Osteocyte (in vitro differentiated cells): ENCODE data around the gene VPS8. TPM values are rescaled to one million over a fixed set of nuclear protein-coding genes. Genes with fewer than 3 reads are reported as not detected.
"Not testable (repeated sequence)": the region's sequence is repeated elsewhere in the genome, so short reads cannot be mapped to it uniquely, and the experiment has no call there.

Experiments
- DNase-seq: peaks from one replicate; pipeline ENCODE4 v3.0.0; 2021; ENCODE audit warnings: mixed read lengths; ENCODE audit not compliant: unreplicated experiment; ENCODE audit errors: extremely low spot score
- H3K27ac Mint-ChIP-seq: one replicate; pipeline ENCODE4 v1.8.0; 2021; ENCODE audit warnings: mild to moderate bottlenecking, mixed read lengths; ENCODE audit not compliant: unreplicated experiment
- H3K27me3 Mint-ChIP-seq: one replicate; pipeline ENCODE4 v1.8.0; 2021; ENCODE audit warnings: mixed read lengths; ENCODE audit not compliant: unreplicated experiment
- H3K36me3 Mint-ChIP-seq: one replicate; pipeline ENCODE4 v1.8.0; 2021; ENCODE audit warnings: mixed read lengths; ENCODE audit not compliant: unreplicated experiment
- H3K4me1 Mint-ChIP-seq: one replicate; pipeline ENCODE4 v1.8.0; 2021; ENCODE audit warnings: mixed read lengths; ENCODE audit not compliant: unreplicated experiment
- H3K4me3 Mint-ChIP-seq: one replicate; pipeline ENCODE4 v1.8.0; 2021; ENCODE audit warnings: mild to moderate bottlenecking, moderate library complexity, mixed read lengths; ENCODE audit not compliant: unreplicated experiment
- H3K9me3 Mint-ChIP-seq: one replicate; pipeline ENCODE4 v1.8.0; 2021; ENCODE audit warnings: mixed read lengths; ENCODE audit not compliant: unreplicated experiment
- total RNA-seq: library from RNA; stranded (reverse); gene quantifications from 2 replicates; pipeline ENCODE4 v1.2.1, GENCODE V29; 2021
- TF ChIP-seq, protein P1 (sequence below): fragments of 200-600 bp; sonication (generic); IDR thresholded peaks from 2 replicates; pipeline ENCODE4 v1.5.0; 2021; ENCODE audit warnings: antibody characterized with exemption, mild to moderate bottlenecking, moderate library complexity

Gene VPS8
- total RNA-seq, 1 donor from 2014 or later: 53.5 TPM

DNA sequence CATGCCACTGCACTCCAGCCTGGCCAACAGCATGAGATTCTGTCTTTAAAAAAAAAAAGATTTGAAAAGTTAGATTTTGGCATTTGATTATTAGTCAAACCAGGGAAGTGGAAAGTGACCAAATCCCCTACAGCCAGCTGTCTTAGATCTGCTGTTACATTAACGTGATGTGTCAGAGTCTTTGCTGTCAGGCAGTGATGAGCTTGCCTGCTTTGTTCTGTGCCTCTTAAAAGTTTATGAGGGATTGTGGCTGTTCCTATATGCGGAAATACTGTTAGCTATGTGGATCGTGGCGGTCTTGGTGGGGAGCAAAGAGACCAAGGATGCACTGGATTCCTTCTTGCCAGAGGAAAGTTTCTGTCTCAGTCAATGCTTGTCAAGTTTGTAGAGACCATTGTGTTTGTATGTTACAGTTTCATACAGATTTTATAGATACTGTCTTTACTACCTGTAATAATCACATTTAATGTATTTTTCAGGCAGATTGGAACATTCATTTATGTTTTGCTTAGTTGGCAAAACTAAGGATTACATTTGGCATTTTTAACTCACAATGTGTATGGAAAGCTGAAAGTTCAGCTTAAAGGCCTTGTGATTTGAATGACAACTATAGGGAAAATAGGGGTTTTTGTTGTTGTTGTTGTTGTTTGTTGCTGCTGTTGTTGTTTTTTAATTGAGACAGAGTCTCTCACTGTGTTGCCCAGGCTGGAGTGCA, 137.4 kb downstream of the VPS8 start:
- Mint-ChIP-seq H3K27ac (no peak overlapping the region), H3K36me3 (peaks cover 23% of the 10 kb centered on the region), H3K4me3 (no peak overlapping the region), H3K27me3 (no peaks in the 10 kb centered on the region), H3K4me1 (no peaks in the 10 kb centered on the region), H3K9me3 (no peaks in the 10 kb centered on the region)
- TF ChIP-seq, protein P1, sequence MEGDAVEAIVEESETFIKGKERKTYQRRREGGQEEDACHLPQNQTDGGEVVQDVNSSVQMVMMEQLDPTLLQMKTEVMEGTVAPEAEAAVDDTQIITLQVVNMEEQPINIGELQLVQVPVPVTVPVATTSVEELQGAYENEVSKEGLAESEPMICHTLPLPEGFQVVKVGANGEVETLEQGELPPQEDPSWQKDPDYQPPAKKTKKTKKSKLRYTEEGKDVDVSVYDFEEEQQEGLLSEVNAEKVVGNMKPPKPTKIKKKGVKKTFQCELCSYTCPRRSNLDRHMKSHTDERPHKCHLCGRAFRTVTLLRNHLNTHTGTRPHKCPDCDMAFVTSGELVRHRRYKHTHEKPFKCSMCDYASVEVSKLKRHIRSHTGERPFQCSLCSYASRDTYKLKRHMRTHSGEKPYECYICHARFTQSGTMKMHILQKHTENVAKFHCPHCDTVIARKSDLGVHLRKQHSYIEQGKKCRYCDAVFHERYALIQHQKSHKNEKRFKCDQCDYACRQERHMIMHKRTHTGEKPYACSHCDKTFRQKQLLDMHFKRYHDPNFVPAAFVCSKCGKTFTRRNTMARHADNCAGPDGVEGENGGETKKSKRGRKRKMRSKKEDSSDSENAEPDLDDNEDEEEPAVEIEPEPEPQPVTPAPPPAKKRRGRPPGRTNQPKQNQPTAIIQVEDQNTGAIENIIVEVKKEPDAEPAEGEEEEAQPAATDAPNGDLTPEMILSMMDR: no peak
- no peak for DNase-seq

- DNase-seq, H3K4me3 Mint-ChIP-seq, H3K9me3 Mint-ChIP-seq, H3K27ac Mint-ChIP-seq, H3K4me1 Mint-ChIP-seq, H3K27me3 Mint-ChIP-seq: not testable (repeated sequence)
- peaks cover 22% of the 10 kb centered on the region for H3K36me3 Mint-ChIP-seq
These were observed 138.8 kb downstream of the VPS8 start for GRCh38 chr3:184950816-184951215.

DNA sequence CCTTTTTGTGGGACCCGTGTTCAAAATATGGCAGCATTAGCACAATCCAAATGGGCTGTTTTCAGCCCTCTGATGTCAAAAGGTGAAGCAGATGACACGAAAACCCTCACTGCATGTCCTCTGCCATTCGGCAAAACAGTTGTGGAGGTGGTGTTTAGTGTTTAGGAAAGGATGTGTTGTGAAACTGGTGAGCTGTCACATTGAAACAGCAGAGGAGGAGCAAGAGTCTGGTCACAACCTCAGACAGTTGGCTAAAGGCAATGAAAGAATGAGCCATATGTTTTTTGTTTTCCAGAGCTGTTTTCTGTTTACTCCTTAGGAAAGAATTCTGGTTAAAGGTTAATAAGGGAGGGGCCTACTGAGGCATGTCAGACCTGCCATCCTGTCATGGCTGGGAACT, 140.7 kb downstream of the VPS8 start:
- DNase-seq: no peak
- no peaks in the 10 kb centered on the region for H3K4me1 Mint-ChIP-seq
- H3K4me3 Mint-ChIP-seq: no peak overlapping the region
- H3K9me3 Mint-ChIP-seq: no peaks in the 10 kb centered on the region
- TF ChIP-seq, protein P1: no peak
- H3K36me3 Mint-ChIP-seq: peaks cover 27% of the 10 kb centered on the region
- H3K27ac Mint-ChIP-seq: no peak overlapping the region
- no peaks in the 10 kb centered on the region for H3K27me3 Mint-ChIP-seq

GRCh38 chr3:184953401-184953800, 141.4 kb downstream of the VPS8 start:
- H3K27ac Mint-ChIP-seq: no peak overlapping the region
- no peak overlapping the region for H3K4me3 Mint-ChIP-seq
- no peaks in the 10 kb centered on the region for H3K4me1 Mint-ChIP-seq
- no peaks in the 10 kb centered on the region for H3K9me3 Mint-ChIP-seq
- DNase-seq: no peak
- TF ChIP-seq, protein P1: no peak
- H3K27me3 Mint-ChIP-seq: no peaks in the 10 kb centered on the region
- H3K36me3 Mint-ChIP-seq: peaks cover 34% of the 10 kb centered on the region

GRCh38 chr3:184954251-184954650, 142.3 kb downstream of the VPS8 start:
- no peak overlapping the region for H3K27ac Mint-ChIP-seq
- H3K27me3 Mint-ChIP-seq: no peaks in the 10 kb centered on the region
- H3K4me3 Mint-ChIP-seq: no peak overlapping the region
- no peak for DNase-seq
- peaks cover 38% of the 10 kb centered on the region for H3K36me3 Mint-ChIP-seq
- H3K9me3 Mint-ChIP-seq: no peaks in the 10 kb centered on the region
- no peaks in the 10 kb centered on the region for H3K4me1 Mint-ChIP-seq
- TF ChIP-seq, protein P1: no peak

- H3K4me1 Mint-ChIP-seq, H3K9me3 Mint-ChIP-seq, H3K27ac Mint-ChIP-seq, H3K4me3 Mint-ChIP-seq, H3K27me3 Mint-ChIP-seq, DNase-seq: not testable (repeated sequence)
- H3K36me3 Mint-ChIP-seq: peaks cover 36% of the 10 kb centered on the region
These were observed 142.9 kb downstream of the VPS8 start for GRCh38 chr3:184954851-184955250.
